HepG2 (cell line): ENCODE measurements around the gene BRAF. TPM values are rescaled to one million over a fixed set of nuclear protein-coding genes. Genes with fewer than 3 reads are reported as not detected.

Source experiments
- ARNTL ChIP-seq: sonication (generic); formaldehyde crosslinking; IDR thresholded peaks from 2 replicates; pipeline ENCODE4 v1.4.0; 2020; ENCODE audit warnings: mild to moderate bottlenecking, missing genetic modification reagents
- BCLAF1 ChIP-seq: fragments of 450-650 bp; IDR thresholded peaks from 2 replicates; pipeline ENCODE4 v1.6.1; 2017; ENCODE audit warnings: mild to moderate bottlenecking
- BRCA1 ChIP-seq: sonication (generic); formaldehyde crosslinking; IDR thresholded peaks from 2 replicates; pipeline ENCODE4 v1.4.0; 2020; ENCODE audit warnings: missing genetic modification reagents
- CERS6 ChIP-seq: sonication (generic); formaldehyde crosslinking; IDR thresholded peaks from 2 replicates; pipeline ENCODE4 v1.5.0; 2020; ENCODE audit warnings: missing genetic modification reagents
- HMGA1 ChIP-seq: sonication (generic); formaldehyde crosslinking; conservative IDR thresholded peaks from 2 replicates; pipeline ENCODE4 v1.4.0; 2020; ENCODE audit warnings: missing genetic modification reagents
- MEF2D ChIP-seq: sonication (generic); formaldehyde crosslinking; IDR thresholded peaks from 2 replicates; pipeline ENCODE4 v1.5.1; 2020; ENCODE audit warnings: mild to moderate bottlenecking, missing genetic modification reagents
- MXD4 ChIP-seq: IDR thresholded peaks from 2 replicates; pipeline ENCODE4 v1.6.1; 2016; ENCODE audit warnings: mild to moderate bottlenecking, missing biosample characterization, missing genetic modification reagents
- RFXAP ChIP-seq: sonication (generic); formaldehyde crosslinking; IDR thresholded peaks from 2 replicates; pipeline ENCODE4 v1.4.0; 2020; ENCODE audit warnings: missing genetic modification reagents, borderline replicate concordance
- SSRP1 ChIP-seq: IDR thresholded peaks from 2 replicates; pipeline ENCODE4 v1.6.1; 2016; ENCODE audit warnings: control low read depth
- TAF15 ChIP-seq: fragments of 200-400 bp; formaldehyde crosslinking; IDR thresholded peaks from one replicate; pipeline ENCODE4 v1.6.1; 2018; ENCODE audit warnings: mild to moderate bottlenecking, low read depth, low read length; ENCODE audit not compliant: poor library complexity, severe bottlenecking
- YEATS4 ChIP-seq: sonication (generic); formaldehyde crosslinking; IDR thresholded peaks from 2 replicates; pipeline ENCODE4 v1.4.0; 2020; ENCODE audit warnings: missing genetic modification reagents, borderline replicate concordance
- ZMAT3 ChIP-seq: sonication (generic); formaldehyde crosslinking; conservative IDR thresholded peaks from 2 replicates; pipeline ENCODE4 v1.7.0; 2021; ENCODE audit warnings: missing genetic modification reagents
- ZNF24 ChIP-seq: fragments of 450-650 bp; IDR thresholded peaks from 2 replicates; pipeline ENCODE4 v1.6.1; 2017; ENCODE audit warnings: antibody characterized with exemption, mild to moderate bottlenecking
- ZSCAN5A ChIP-seq: sonication (generic); formaldehyde crosslinking; IDR thresholded peaks from 2 replicates; pipeline ENCODE4 v1.8.0; 2022; ENCODE audit warnings: mild to moderate bottlenecking, missing genetic modification reagents, borderline replicate concordance
- ZZZ3 ChIP-seq: sonication (generic); formaldehyde crosslinking; IDR thresholded peaks from 2 replicates; pipeline ENCODE4 v1.4.0; 2020; ENCODE audit warnings: missing genetic modification reagents, mild to moderate bottlenecking, borderline replicate concordance
- polyA plus RNA-seq, 8 experiments: library from polyadenylated mRNA; depleted of rRNA in 3 of 8; stranded (reverse) in 7 of 8; unstranded in 1 of 8; fragments of >200 nt; fragmentation: Illumina TruSeq in 4 of 8; extraction: Trizol in 4 of 8; gene quantifications; 2 replicates each; pipeline versions ENCODE4 v1.2.1 to v1.2.3, GENCODE V29; 2011 to 2016; ENCODE audit warnings: low read depth in 4 of 8, missing spikeins in 1 of 8, mixed read lengths in 1 of 8; ENCODE audit not compliant: insufficient read depth in 1 of 8
- total RNA-seq, 5 experiments: library from RNA; depleted of rRNA; stranded (reverse); fragments of >200 nt; fragmentation: Illumina TruSeq; extraction: Trizol; gene quantifications; 2 replicates each; pipeline ENCODE4 v1.2.3, GENCODE V29; 2016; ENCODE audit warnings: low read depth in 1 of 5
- TF ChIP-seq, protein P1 (sequence below): IDR thresholded peaks from 2 replicates; pipeline ENCODE4 v1.6.1; 2016; ENCODE audit warnings: mild to moderate bottlenecking, missing biosample characterization, missing genetic modification reagents
- TF ChIP-seq, protein P2 (sequence below): sonication (generic); formaldehyde crosslinking; conservative IDR thresholded peaks from 2 replicates; pipeline ENCODE4 v1.4.0; 2020; ENCODE audit warnings: missing genetic modification reagents
- TF ChIP-seq, protein P3 (sequence below): fragments of 450-650 bp; IDR thresholded peaks from 2 replicates; pipeline ENCODE4 v1.6.1; 2017

Gene BRAF
- total and polyA plus RNA-seq, 2 of the 13 experiments (the other 11 are each of a cell fraction or from before 2014, with no cell fraction given), result 12.5 to 13.4 TPM

DNA sequence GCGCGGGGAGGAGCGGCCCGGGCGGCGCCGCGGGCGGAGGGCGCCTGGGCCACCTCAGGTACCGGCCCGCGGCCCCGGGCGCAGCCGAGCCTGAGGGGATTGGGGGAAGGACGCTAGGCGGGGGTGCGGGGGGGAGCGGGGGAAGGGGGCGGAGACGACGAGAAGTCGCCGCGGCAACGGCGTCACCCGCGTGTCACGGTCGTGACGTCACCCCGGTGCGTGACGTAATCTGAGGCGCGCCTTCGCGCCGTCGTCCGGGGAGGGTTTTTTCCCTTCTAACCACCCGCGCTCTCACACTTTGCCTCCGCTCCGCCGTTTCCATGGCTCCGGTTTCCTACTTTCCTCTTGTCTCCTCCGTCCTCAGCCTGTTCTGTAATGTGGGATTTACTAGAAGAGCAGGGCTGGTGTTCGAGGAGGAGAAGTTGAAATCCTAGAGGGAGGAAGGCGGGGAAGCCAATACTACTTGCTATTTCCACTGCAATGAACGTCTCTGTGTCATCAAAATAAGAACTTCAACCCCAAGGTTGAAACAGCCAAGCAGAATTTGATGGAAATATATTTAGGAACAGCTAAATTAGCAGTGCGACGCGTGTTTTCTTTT, at the start of gene BRAF (continued):
- no peak for TF ChIP-seq ZSCAN5A (CRISPR knock-in tag)
- no peak for TF ChIP-seq RFXAP
- no peak for TF ChIP-seq ZMAT3 (CRISPR knock-in tag)
- TF ChIP-seq, protein P1, sequence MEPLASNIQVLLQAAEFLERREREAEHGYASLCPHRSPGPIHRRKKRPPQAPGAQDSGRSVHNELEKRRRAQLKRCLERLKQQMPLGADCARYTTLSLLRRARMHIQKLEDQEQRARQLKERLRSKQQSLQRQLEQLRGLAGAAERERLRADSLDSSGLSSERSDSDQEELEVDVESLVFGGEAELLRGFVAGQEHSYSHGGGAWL (CRISPR knock-in tag), result no peak
- no peak for TF ChIP-seq BRCA1 (CRISPR knock-in tag)
- TF ChIP-seq YEATS4 (CRISPR knock-in tag), result no peak
- TF ChIP-seq, protein P2, sequence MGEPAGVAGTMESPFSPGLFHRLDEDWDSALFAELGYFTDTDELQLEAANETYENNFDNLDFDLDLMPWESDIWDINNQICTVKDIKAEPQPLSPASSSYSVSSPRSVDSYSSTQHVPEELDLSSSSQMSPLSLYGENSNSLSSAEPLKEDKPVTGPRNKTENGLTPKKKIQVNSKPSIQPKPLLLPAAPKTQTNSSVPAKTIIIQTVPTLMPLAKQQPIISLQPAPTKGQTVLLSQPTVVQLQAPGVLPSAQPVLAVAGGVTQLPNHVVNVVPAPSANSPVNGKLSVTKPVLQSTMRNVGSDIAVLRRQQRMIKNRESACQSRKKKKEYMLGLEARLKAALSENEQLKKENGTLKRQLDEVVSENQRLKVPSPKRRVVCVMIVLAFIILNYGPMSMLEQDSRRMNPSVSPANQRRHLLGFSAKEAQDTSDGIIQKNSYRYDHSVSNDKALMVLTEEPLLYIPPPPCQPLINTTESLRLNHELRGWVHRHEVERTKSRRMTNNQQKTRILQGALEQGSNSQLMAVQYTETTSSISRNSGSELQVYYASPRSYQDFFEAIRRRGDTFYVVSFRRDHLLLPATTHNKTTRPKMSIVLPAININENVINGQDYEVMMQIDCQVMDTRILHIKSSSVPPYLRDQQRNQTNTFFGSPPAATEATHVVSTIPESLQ, result no peak
- TF ChIP-seq CERS6 (CRISPR knock-in tag), result no peak
- TF ChIP-seq ZNF24, result no peak
- no peak for TF ChIP-seq SSRP1 (CRISPR knock-in tag)
- TF ChIP-seq ZZZ3 (CRISPR knock-in tag), result no peak
- no peak for TF ChIP-seq MEF2D (CRISPR knock-in tag)
- no peak for TF ChIP-seq TAF15
- TF ChIP-seq, protein P3, sequence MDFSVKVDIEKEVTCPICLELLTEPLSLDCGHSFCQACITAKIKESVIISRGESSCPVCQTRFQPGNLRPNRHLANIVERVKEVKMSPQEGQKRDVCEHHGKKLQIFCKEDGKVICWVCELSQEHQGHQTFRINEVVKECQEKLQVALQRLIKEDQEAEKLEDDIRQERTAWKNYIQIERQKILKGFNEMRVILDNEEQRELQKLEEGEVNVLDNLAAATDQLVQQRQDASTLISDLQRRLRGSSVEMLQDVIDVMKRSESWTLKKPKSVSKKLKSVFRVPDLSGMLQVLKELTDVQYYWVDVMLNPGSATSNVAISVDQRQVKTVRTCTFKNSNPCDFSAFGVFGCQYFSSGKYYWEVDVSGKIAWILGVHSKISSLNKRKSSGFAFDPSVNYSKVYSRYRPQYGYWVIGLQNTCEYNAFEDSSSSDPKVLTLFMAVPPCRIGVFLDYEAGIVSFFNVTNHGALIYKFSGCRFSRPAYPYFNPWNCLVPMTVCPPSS, result no peak
- TF ChIP-seq MXD4, result no peak
- no peak for TF ChIP-seq HMGA1 (CRISPR knock-in tag)
- TF ChIP-seq ARNTL (CRISPR knock-in tag), result no peak
- TF ChIP-seq BCLAF1, result no peak
